Liver (tissue), 9 donors: ENCODE measurements around the gene PADI3. TPM values are rescaled to one million over a fixed set of nuclear protein-coding genes. Genes with fewer than 3 reads are reported as not detected.

Source experiments
- DNase-seq: peaks from one replicate; pipeline ENCODE4 v3.0.0-alpha.2; 2017; ENCODE audit warnings: low spot score
- H3K27ac ChIP-seq, 2 donors: one replicate each; pipeline ENCODE4 v1.7.0; 2013; ENCODE audit warnings: inconsistent platforms in 2 of 2, low read length in 2 of 2, control low read depth in 1 of 2, low read depth in 1 of 2, mild to moderate bottlenecking in 1 of 2
- H3K27me3 ChIP-seq, 4 donors: one replicate each; pipeline versions ENCODE4 v1.6.1 to v1.7.0; 2013; ENCODE audit warnings: low read length in 3 of 4, inconsistent platforms in 1 of 4, mild to moderate bottlenecking in 1 of 4, moderate library complexity in 1 of 4; ENCODE audit not compliant: control insufficient read depth in 4 of 4, insufficient read depth in 4 of 4
- H3K36me3 ChIP-seq, 4 donors: one replicate each; pipeline versions ENCODE4 v1.6.1 to v1.7.0; 2013; ENCODE audit warnings: low read length in 3 of 4, mild to moderate bottlenecking in 3 of 4, low read depth in 1 of 4, moderate library complexity in 1 of 4; ENCODE audit not compliant: control insufficient read depth in 4 of 4, insufficient read depth in 3 of 4
- H3K4me1 ChIP-seq, 4 donors: one replicate each; pipeline versions ENCODE4 v1.6.1 to v1.7.0; 2013; ENCODE audit warnings: low read length in 3 of 4, mild to moderate bottlenecking in 3 of 4, moderate library complexity in 1 of 4; ENCODE audit not compliant: control insufficient read depth in 4 of 4, insufficient read depth in 4 of 4
- H3K4me3 ChIP-seq, 3 donors: one replicate each; pipeline versions ENCODE4 v1.6.1 to v1.7.0; 2013; ENCODE audit warnings: low read length in 3 of 3, control low read depth in 1 of 3, low read depth in 1 of 3, mild to moderate bottlenecking in 1 of 3
- H3K9ac ChIP-seq, 2 donors: one replicate each; pipeline ENCODE4 v1.7.0; 2013; ENCODE audit warnings: low read length in 2 of 2, mild to moderate bottlenecking in 2 of 2, moderate library complexity in 2 of 2, control low read depth in 1 of 2, low read depth in 1 of 2
- H3K9me3 ChIP-seq, 4 donors: one replicate each; pipeline versions ENCODE4 v1.6.1 to v1.7.0; 2013; ENCODE audit warnings: low read length in 3 of 4; ENCODE audit not compliant: control insufficient read depth in 4 of 4
- EGR1 ChIP-seq, 2 donors: IDR thresholded peaks; 2 replicates each; pipeline ENCODE4 v1.6.1; 2016 to 2018; ENCODE audit warnings: antibody characterized with exemption in 2 of 2, low read depth in 2 of 2
- FOXA1 ChIP-seq: IDR thresholded peaks from 2 replicates; pipeline ENCODE4 v1.6.1; 2016; ENCODE audit warnings: antibody characterized with exemption
- FOXA2 ChIP-seq: IDR thresholded peaks from 2 replicates; pipeline ENCODE4 v1.6.1; 2016; ENCODE audit warnings: antibody characterized with exemption
- GABPA ChIP-seq, 2 donors: IDR thresholded peaks in 1 of 2; conservative IDR thresholded peaks in 1 of 2; 2 replicates each; pipeline ENCODE4 v1.6.1; 2016; ENCODE audit warnings: antibody characterized with exemption in 2 of 2, mild to moderate bottlenecking in 1 of 2, moderate library complexity in 1 of 2
- HNF4A ChIP-seq, 2 donors: conservative IDR thresholded peaks; 2 replicates each; pipeline ENCODE4 v1.6.1; 2016; ENCODE audit warnings: antibody characterized with exemption in 2 of 2, mild to moderate bottlenecking in 2 of 2
- HNF4G ChIP-seq: IDR thresholded peaks from 2 replicates; pipeline ENCODE4 v1.6.1; 2016; ENCODE audit warnings: antibody characterized with exemption
- JUND ChIP-seq, 2 donors: IDR thresholded peaks; 2 replicates each; pipeline ENCODE4 v1.6.1; 2016; ENCODE audit warnings: antibody characterized with exemption in 2 of 2
- NR2F2 ChIP-seq: IDR thresholded peaks from 2 replicates; pipeline ENCODE4 v1.6.1; 2016; ENCODE audit warnings: antibody characterized with exemption
- RAD21 ChIP-seq, 2 donors: IDR thresholded peaks; 2 replicates each; pipeline ENCODE4 v1.6.1; 2016; ENCODE audit warnings: antibody characterized with exemption in 2 of 2, mild to moderate bottlenecking in 2 of 2
- RXRA ChIP-seq, 2 donors: IDR thresholded peaks; 2 replicates each; pipeline ENCODE4 v1.6.1; 2017 to 2018; ENCODE audit warnings: antibody characterized with exemption in 2 of 2, mild to moderate bottlenecking in 1 of 2
- SP1 ChIP-seq: IDR thresholded peaks from 2 replicates; pipeline ENCODE4 v1.6.1; 2018; ENCODE audit warnings: antibody characterized with exemption, mild to moderate bottlenecking
- TAF1 ChIP-seq: conservative IDR thresholded peaks from 2 replicates; pipeline ENCODE4 v1.6.1; 2016; ENCODE audit warnings: antibody characterized with exemption, mild to moderate bottlenecking
- YY1 ChIP-seq: IDR thresholded peaks from 2 replicates; pipeline ENCODE4 v1.6.1; 2016; ENCODE audit warnings: antibody characterized with exemption, mild to moderate bottlenecking
- WGBS: extraction: QIAGEN DNeasy Blood & Tissue Kit; methylation state at CpG from one replicate; pipeline ENCODE4 v1.1.7; 2013; 5-methylcytosine and 5-hydroxymethylcytosine counted together
- polyA plus RNA-seq, 2 donors: library from polyadenylated mRNA; stranded (reverse) in 1 of 2; unstranded in 1 of 2; fragments of 200-250 nt in 1 of 2; fragments of >200 nt in 1 of 2; fragmentation: Nextera tagmentation in 1 of 2; extraction: Ambion mirVana in 1 of 2; gene quantifications; one replicate each; pipeline versions ENCODE4 v1.2.1 to v1.2.3, GENCODE V29; 2013 to 2015
- total RNA-seq, 2 donors: library from RNA; depleted of rRNA; stranded (reverse); fragments of >200 nt; gene quantifications; one replicate each; pipeline ENCODE4 v1.2.3, GENCODE V29; 2014
- TF ChIP-seq, protein P1 (sequence below): IDR thresholded peaks from 2 replicates; pipeline ENCODE4 v1.6.1; 2016; ENCODE audit warnings: antibody characterized with exemption
- TF ChIP-seq, protein P2 (sequence below): IDR thresholded peaks from 2 replicates; pipeline ENCODE4 v1.6.1; 2016; ENCODE audit warnings: antibody characterized with exemption, mild to moderate bottlenecking
- TF ChIP-seq, protein P3 (sequence below): fragments of 150-350 bp; IDR thresholded peaks from 2 replicates; pipeline ENCODE4 v1.5.1; 2017; ENCODE audit warnings: improper control_type of control experiment, low read depth, low read length; ENCODE audit not compliant: missing input control
- donor health status: healthy.
- donor health status: healthy.
- donor health status: healthy.
- donor health status: healthy.
- donor health status: healthy.

Gene PADI3
- total and polyA plus RNA-seq, 4 donors, result not detected

GRCh38 chr1:17212009-17212408 lies 36.9 kb upstream of the PADI3 start:
- H3K36me3 ChIP-seq, result no peaks in the 10 kb centered on the region
- no peak overlapping the region for H3K4me3 ChIP-seq
- H3K27ac ChIP-seq, result no peak overlapping the region
- H3K4me1 ChIP-seq, result peaks cover 0 to 6% (median 2%) of the 10 kb centered on the region in 4 donors
- no peaks in the 10 kb centered on the region for H3K9me3 ChIP-seq
- 72% methylated on average over 10 of the region's 10 CpGs for WGBS
- no peak for TF ChIP-seq HNF4A (conservative IDR thresholded peaks at IDR 0.05)
- no peak for TF ChIP-seq TAF1
- no peak for TF ChIP-seq EGR1 (IDR thresholded peaks at IDR 0.05; ENCODE audit: low read depth in 2 of 2)
- TF ChIP-seq RXRA (IDR thresholded peaks at IDR 0.05), result no peak
- peaks cover 0 to 5% (median 1%) of the 10 kb centered on the region in 4 donors for H3K27me3 ChIP-seq
- no peak for DNase-seq
- H3K9ac ChIP-seq, result no peak overlapping the region

GRCh38 chr1:17212487-17213121 lies 36.3 kb upstream of the PADI3 start:
- no peak overlapping the region for H3K27ac ChIP-seq
- WGBS, result 51% methylated on average over 13 of the region's 13 CpGs
- H3K36me3 ChIP-seq, result no peaks in the 10 kb centered on the region
- no peaks in the 10 kb centered on the region for H3K9me3 ChIP-seq
- TF ChIP-seq HNF4A (conservative IDR thresholded peaks at IDR 0.05) (no peak), YY1 (no peak), EGR1 (IDR thresholded peaks at IDR 0.05; ENCODE audit: low read depth in 2 of 2) (no peak), SP1 (no peak), JUND (IDR thresholded peaks at IDR 0.05) (no peak), HNF4G (no peak), FOXA2 (no peak), RAD21 (IDR thresholded peaks at IDR 0.05) (no peak), TAF1 (no peak), GABPA (IDR thresholded peaks at IDR 0.05 in 1 of 2, conservative IDR thresholded peaks at IDR 0.05 in 1 of 2) (no peak), NR2F2 (no peak)
- TF ChIP-seq, protein P1, sequence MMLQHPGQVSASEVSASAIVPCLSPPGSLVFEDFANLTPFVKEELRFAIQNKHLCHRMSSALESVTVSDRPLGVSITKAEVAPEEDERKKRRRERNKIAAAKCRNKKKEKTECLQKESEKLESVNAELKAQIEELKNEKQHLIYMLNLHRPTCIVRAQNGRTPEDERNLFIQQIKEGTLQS, result no peak
- TF ChIP-seq, protein P2, sequence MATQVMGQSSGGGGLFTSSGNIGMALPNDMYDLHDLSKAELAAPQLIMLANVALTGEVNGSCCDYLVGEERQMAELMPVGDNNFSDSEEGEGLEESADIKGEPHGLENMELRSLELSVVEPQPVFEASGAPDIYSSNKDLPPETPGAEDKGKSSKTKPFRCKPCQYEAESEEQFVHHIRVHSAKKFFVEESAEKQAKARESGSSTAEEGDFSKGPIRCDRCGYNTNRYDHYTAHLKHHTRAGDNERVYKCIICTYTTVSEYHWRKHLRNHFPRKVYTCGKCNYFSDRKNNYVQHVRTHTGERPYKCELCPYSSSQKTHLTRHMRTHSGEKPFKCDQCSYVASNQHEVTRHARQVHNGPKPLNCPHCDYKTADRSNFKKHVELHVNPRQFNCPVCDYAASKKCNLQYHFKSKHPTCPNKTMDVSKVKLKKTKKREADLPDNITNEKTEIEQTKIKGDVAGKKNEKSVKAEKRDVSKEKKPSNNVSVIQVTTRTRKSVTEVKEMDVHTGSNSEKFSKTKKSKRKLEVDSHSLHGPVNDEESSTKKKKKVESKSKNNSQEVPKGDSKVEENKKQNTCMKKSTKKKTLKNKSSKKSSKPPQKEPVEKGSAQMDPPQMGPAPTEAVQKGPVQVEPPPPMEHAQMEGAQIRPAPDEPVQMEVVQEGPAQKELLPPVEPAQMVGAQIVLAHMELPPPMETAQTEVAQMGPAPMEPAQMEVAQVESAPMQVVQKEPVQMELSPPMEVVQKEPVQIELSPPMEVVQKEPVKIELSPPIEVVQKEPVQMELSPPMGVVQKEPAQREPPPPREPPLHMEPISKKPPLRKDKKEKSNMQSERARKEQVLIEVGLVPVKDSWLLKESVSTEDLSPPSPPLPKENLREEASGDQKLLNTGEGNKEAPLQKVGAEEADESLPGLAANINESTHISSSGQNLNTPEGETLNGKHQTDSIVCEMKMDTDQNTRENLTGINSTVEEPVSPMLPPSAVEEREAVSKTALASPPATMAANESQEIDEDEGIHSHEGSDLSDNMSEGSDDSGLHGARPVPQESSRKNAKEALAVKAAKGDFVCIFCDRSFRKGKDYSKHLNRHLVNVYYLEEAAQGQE, result no peak
- H3K9ac ChIP-seq, result no peak overlapping the region
- H3K4me1 ChIP-seq, result peaks cover 0 to 6% (median 2%) of the 10 kb centered on the region in 4 donors
- H3K4me3 ChIP-seq, result no peak overlapping the region
- peak; percentile 48 for DNase-seq
- H3K27me3 ChIP-seq, result peaks cover 0 to 5% (median 1%) of the 10 kb centered on the region in 4 donors

- WGBS, result 64% methylated on average over 13 of the region's 13 CpGs
- Histone ChIP-seq H3K4me3 (no peak overlapping the region), H3K36me3 (no peaks in the 10 kb centered on the region), H3K9me3 (no peaks in the 10 kb centered on the region), H3K27ac (no peak overlapping the region), H3K9ac (no peak overlapping the region), H3K27me3 (peaks cover 0 to 5% (median 1%) of the 10 kb centered on the region in 4 donors), H3K4me1 (peaks cover 0 to 6% (median 2%) of the 10 kb centered on the region in 4 donors)
- DNase-seq, result no peak
- TF ChIP-seq FOXA2 (no peak), EGR1 (IDR thresholded peaks at IDR 0.05; ENCODE audit: low read depth in 2 of 2) (no peak), HNF4G (no peak), RAD21 (IDR thresholded peaks at IDR 0.05) (no peak), SP1 (no peak), HNF4A (conservative IDR thresholded peaks at IDR 0.05) (no peak), YY1 (no peak), NR2F2 (no peak), TAF1 (no peak), JUND (IDR thresholded peaks at IDR 0.05) (no peak), FOXA1 (no peak)
- TF ChIP-seq, protein P3, sequence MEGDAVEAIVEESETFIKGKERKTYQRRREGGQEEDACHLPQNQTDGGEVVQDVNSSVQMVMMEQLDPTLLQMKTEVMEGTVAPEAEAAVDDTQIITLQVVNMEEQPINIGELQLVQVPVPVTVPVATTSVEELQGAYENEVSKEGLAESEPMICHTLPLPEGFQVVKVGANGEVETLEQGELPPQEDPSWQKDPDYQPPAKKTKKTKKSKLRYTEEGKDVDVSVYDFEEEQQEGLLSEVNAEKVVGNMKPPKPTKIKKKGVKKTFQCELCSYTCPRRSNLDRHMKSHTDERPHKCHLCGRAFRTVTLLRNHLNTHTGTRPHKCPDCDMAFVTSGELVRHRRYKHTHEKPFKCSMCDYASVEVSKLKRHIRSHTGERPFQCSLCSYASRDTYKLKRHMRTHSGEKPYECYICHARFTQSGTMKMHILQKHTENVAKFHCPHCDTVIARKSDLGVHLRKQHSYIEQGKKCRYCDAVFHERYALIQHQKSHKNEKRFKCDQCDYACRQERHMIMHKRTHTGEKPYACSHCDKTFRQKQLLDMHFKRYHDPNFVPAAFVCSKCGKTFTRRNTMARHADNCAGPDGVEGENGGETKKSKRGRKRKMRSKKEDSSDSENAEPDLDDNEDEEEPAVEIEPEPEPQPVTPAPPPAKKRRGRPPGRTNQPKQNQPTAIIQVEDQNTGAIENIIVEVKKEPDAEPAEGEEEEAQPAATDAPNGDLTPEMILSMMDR, result no peak
- TF ChIP-seq, protein P2, result no peak
These were observed 35.6 kb upstream of the PADI3 start for GRCh38 chr1:17213148-17213781.
